Measurements from ENCODE around the gene XYLT2.
"Not testable (repeated sequence)": the region's sequence is repeated elsewhere in the genome, so short reads cannot be mapped to it uniquely, and the experiment has no call there.

Gene XYLT2

DNA sequence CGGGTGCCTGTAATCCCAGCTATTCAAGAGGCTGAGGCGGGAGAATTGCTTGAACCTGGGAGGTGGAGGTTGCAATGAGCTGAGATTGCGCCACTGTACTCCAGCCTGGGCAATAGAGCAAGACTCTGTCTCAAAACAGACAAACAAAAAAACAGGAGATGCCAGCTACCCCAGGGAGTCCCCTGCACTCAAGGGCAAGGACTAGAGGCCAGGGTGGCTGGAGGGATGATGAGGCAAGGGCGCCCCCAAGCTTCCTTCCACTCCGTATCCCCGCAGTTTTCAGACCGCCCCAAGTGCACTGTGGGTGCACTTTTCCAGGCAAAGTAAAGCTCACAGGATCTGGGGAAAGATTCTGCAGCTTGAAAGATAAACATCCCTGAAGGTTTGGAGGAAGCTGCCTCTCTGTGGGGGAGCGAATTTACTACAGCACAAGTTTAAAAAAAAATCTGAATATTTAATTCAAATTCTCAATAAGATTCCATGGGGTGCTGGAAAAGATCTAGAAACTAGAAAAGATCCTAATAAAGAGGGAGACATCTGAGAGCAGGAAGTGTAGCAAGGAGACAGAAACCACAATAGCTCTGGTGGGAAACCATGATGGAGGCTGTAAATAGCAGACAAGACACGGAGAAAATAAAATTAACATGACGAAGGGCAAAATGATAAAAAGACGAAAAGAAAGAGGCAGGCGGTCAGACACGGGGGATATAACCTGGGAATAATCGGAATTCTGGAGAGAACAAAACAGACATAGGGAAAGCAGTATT is 12.5 kb upstream of the XYLT2 start:
- not testable (repeated sequence) for H4K20me1 ChIP-seq (ENCODE audit: insufficient read depth, low read length); H3K4me3 ChIP-seq (ENCODE audit: low read depth in 1 of 2, low read length in 2 of 2); DNase-seq; H3K36me3 ChIP-seq (ENCODE audit: insufficient read depth, low read length); H3K27me3 ChIP-seq (ENCODE audit: insufficient read depth, low read length, poor library complexity); H3K79me2 ChIP-seq (ENCODE audit: insufficient read depth, low read length); H3K9me3 ChIP-seq (ENCODE audit: insufficient read depth, low read length, severe bottlenecking)
- Histone ChIP-seq H3K4me2 (ENCODE audit: insufficient read depth, low read length) (peak overlapping the region; percentile 29), H3K27ac (ENCODE audit: low read length) (peak overlapping the region; percentile 58), H2AFZ (ENCODE audit: low read depth, low read length) (peak overlapping the region; percentile 69), H3K9ac (ENCODE audit: low read depth, low read length) (0 out of 2 replicates have a peak overlapping the region, but pooled peaks have one; percentile 17), H3K4me1 (ENCODE audit: insufficient read depth, low read length) (peaks cover 15% of the 10 kb centered on the region)
- TF ChIP-seq, protein P1, sequence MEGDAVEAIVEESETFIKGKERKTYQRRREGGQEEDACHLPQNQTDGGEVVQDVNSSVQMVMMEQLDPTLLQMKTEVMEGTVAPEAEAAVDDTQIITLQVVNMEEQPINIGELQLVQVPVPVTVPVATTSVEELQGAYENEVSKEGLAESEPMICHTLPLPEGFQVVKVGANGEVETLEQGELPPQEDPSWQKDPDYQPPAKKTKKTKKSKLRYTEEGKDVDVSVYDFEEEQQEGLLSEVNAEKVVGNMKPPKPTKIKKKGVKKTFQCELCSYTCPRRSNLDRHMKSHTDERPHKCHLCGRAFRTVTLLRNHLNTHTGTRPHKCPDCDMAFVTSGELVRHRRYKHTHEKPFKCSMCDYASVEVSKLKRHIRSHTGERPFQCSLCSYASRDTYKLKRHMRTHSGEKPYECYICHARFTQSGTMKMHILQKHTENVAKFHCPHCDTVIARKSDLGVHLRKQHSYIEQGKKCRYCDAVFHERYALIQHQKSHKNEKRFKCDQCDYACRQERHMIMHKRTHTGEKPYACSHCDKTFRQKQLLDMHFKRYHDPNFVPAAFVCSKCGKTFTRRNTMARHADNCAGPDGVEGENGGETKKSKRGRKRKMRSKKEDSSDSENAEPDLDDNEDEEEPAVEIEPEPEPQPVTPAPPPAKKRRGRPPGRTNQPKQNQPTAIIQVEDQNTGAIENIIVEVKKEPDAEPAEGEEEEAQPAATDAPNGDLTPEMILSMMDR (IDR thresholded peaks at IDR 0.05; ENCODE audit: borderline replicate concordance, extremely low read depth, low read length, poor library complexity, severe bottlenecking) = peak; percentile 29
- ATAC-seq (ENCODE audit: insufficient read depth, low read depth) = peak; percentile 91

DNA sequence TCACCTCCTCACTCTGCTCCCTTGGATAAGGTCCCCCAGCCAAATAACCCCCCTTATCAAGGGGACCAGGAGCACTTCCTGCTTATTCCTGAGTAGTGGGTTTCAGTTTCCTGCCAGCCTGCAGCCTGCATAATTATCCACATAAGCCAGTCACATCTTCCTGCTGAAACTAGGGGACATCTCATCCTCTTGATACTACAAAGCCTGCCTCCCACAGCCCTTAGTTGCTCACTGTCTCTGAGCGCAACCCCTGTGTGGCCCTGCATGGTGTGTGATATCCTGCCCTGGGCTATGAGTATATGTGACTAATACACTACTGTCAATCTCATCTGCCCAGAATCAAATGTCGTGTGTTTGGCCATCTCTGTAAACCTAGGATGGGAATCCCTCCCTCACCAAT is 8.0 kb upstream of the XYLT2 start:
- no peaks in the 10 kb centered on the region for H3K79me2 ChIP-seq (ENCODE audit: insufficient read depth, low read length)
- no peak overlapping the region for H2AFZ ChIP-seq (ENCODE audit: low read depth, low read length)
- H3K9me3 ChIP-seq (ENCODE audit: insufficient read depth, low read length, severe bottlenecking) = peaks cover 13% of the 10 kb centered on the region
- ATAC-seq (ENCODE audit: insufficient read depth, low read depth) (no peak), DNase-seq (no peak)
- no peaks in the 10 kb centered on the region for H3K27me3 ChIP-seq (ENCODE audit: insufficient read depth, low read length, poor library complexity)
- no peak overlapping the region for H3K27ac ChIP-seq (ENCODE audit: low read length)
- H4K20me1 ChIP-seq (ENCODE audit: insufficient read depth, low read length) = no peaks in the 10 kb centered on the region
- H3K9ac ChIP-seq (ENCODE audit: low read depth, low read length) = no peak overlapping the region
- TF ChIP-seq, protein P1 (IDR thresholded peaks at IDR 0.05; ENCODE audit: borderline replicate concordance, extremely low read depth, low read length, poor library complexity, severe bottlenecking) = no peak
- no peak for TF ChIP-seq EZH2 (IDR thresholded peaks at IDR 0.05; ENCODE audit: borderline replicate concordance, low read depth, low read length, severe bottlenecking)
- no peak overlapping the region for H3K4me3 ChIP-seq (ENCODE audit: low read depth in 1 of 2, low read length in 2 of 2)
- peaks cover 15% of the 10 kb centered on the region for H3K4me1 ChIP-seq (ENCODE audit: insufficient read depth, low read length)
- no peak overlapping the region for H3K4me2 ChIP-seq (ENCODE audit: insufficient read depth, low read length)
- H3K36me3 ChIP-seq (ENCODE audit: insufficient read depth, low read length) = no peaks in the 10 kb centered on the region

DNA sequence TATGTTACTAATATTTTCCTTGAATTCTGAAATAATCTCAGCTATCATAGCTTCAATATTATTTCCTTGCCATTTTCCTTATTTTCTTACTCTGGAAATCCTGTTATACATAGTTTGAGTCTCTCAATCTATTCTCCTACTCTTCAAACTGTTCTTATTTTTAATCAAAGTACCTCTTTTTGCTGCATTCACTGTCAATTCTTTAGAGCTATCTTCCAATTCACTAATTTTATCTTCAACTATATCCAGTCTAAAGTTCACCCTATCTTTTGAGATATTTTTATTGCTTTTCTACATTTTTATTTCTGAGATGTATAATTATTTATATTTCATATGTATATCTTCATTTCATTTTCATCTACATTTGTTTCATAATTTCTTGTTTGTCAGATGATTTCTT is 7.3 kb upstream of the XYLT2 start:
- Histone ChIP-seq H3K9ac (ENCODE audit: low read depth, low read length) (no peak overlapping the region), H3K4me2 (ENCODE audit: insufficient read depth, low read length) (no peak overlapping the region), H3K9me3 (ENCODE audit: insufficient read depth, low read length, severe bottlenecking) (peaks cover 13% of the 10 kb centered on the region), H3K4me1 (ENCODE audit: insufficient read depth, low read length) (peaks cover 8% of the 10 kb centered on the region), H3K27ac (ENCODE audit: low read length) (no peak overlapping the region), H3K27me3 (ENCODE audit: insufficient read depth, low read length, poor library complexity) (no peaks in the 10 kb centered on the region), H3K36me3 (ENCODE audit: insufficient read depth, low read length) (no peaks in the 10 kb centered on the region), H3K79me2 (ENCODE audit: insufficient read depth, low read length) (no peaks in the 10 kb centered on the region), H2AFZ (ENCODE audit: low read depth, low read length) (no peak overlapping the region), H3K4me3 (ENCODE audit: low read depth in 1 of 2, low read length in 2 of 2) (no peak overlapping the region), H4K20me1 (ENCODE audit: insufficient read depth, low read length) (no peaks in the 10 kb centered on the region)
- TF ChIP-seq EZH2 (IDR thresholded peaks at IDR 0.05; ENCODE audit: borderline replicate concordance, low read depth, low read length, severe bottlenecking) = no peak
- TF ChIP-seq, protein P1 (IDR thresholded peaks at IDR 0.05; ENCODE audit: borderline replicate concordance, extremely low read depth, low read length, poor library complexity, severe bottlenecking) = no peak
- no peak for DNase-seq
- no peak for ATAC-seq (ENCODE audit: insufficient read depth, low read depth)

All from DND-41 (cell line).